K562 (cell line): ENCODE measurements around the gene SRPK1. TPM values are rescaled to one million over a fixed set of nuclear protein-coding genes. Genes with fewer than 3 reads are reported as not detected.
A peak's percentile ranks its signal among the peaks of the same experiment; 100 is the strongest.

Experiments
- ATAC-seq: fragments of 200-7000 bp; cut with Tn5 transposase; 3 replicates; pipeline ENCODE4 v1.9.1; 2020; ENCODE audit warnings: moderate library complexity
- BruUV-seq: library from RNA; stranded (reverse); fragments of 400-500 nt; replicated peaks from 2 replicates; lab custom pipeline; 2021; lab: Mats Ljungman, UMichigan
- CTCF ChIA-PET: fragments of 300-600 bp; formaldehyde crosslinking; extraction: SDS; loops from one replicate; lab custom pipeline; 2021; ENCODE audit warnings: low intra/inter-chr PET ratio; lab: Yijun Ruan, JAX
- POLR2A ChIA-PET: fragments of 300-600, 350-650 bp; sonication (Branson Sonifier 250); formaldehyde crosslinking; extraction: SDS; loops from one replicate; lab custom pipeline; 2021; ENCODE audit warnings: antibody characterized with exemption, inconsistent platforms; lab: Yijun Ruan, JAX
- DNase-seq, 4 experiments: peaks; one replicate each; pipeline versions ENCODE4 v3.0.0 to v3.0.0-alpha.2; 2011 to 2018; ENCODE audit warnings: low spot score in 3 of 4, mixed read lengths in 3 of 4; ENCODE audit errors: extremely low read depth in 1 of 4
- FAIRE-seq: peaks from 2 replicates; lab custom pipeline; 2011; peaks lifted over from hg19 to GRCh38; lab: Jason Lieb, UNC
- H2AFZ ChIP-seq: 2 replicates; pipeline ENCODE4 v1.6.0; 2011; ENCODE audit warnings: low read depth, low read length, control low read depth, inconsistent platforms
- H3K27ac ChIP-seq: fragments of 200-600 bp; 3 replicates; pipeline ENCODE4 v1.8.0; 2011; ENCODE audit warnings: low read depth, mild to moderate bottlenecking, control low read depth, inconsistent platforms, low read length, moderate library complexity, mixed read lengths; ENCODE audit errors: extremely low read depth
- H3K27me3 ChIP-seq, 2 experiments: fragments of 300-600 bp in 1 of 2; 2 replicates in 1 of 2; 3 replicates in 1 of 2; pipeline versions ENCODE4 v1.6.0 to v1.8.0; 2011; ENCODE audit warnings: inconsistent platforms in 2 of 2, low read length in 2 of 2, mild to moderate bottlenecking in 1 of 2, mixed read lengths in 1 of 2, moderate library complexity in 1 of 2; ENCODE audit not compliant: control insufficient read depth in 2 of 2, insufficient read depth in 2 of 2
- H3K36me3 ChIP-seq: fragments of 300-600 bp; 3 replicates; pipeline ENCODE4 v1.8.0; 2011; ENCODE audit warnings: mild to moderate bottlenecking, low read length, inconsistent platforms; ENCODE audit not compliant: control insufficient read depth, insufficient read depth
- H3K4me1 ChIP-seq, 2 experiments: fragments of 200-600 bp in 1 of 2; replicated peaks in 1 of 2; 2 replicates in 1 of 2; 3 replicates in 1 of 2; pipeline versions ENCODE4 v1.5.1 to v1.8.0; 2011; ENCODE audit warnings: inconsistent platforms in 2 of 2, low read length in 2 of 2, mild to moderate bottlenecking in 1 of 2, mixed read lengths in 1 of 2, moderate library complexity in 1 of 2; ENCODE audit not compliant: control insufficient read depth in 2 of 2, insufficient read depth in 2 of 2
- H3K4me2 ChIP-seq: 2 replicates; pipeline ENCODE4 v1.6.1; 2011; ENCODE audit warnings: low read length, control low read depth, inconsistent platforms, mixed read lengths; ENCODE audit not compliant: insufficient read depth
- H3K4me3 ChIP-seq: fragments of 200-600 bp; sonication (generic), shearing (Covaris generic); 2 replicates; pipeline ENCODE4 v1.5.1; 2016; ENCODE audit warnings: control low read depth, inconsistent platforms
- H3K79me2 ChIP-seq: fragments of 200-600 bp; 3 replicates; pipeline ENCODE4 v1.8.0; 2011; ENCODE audit warnings: low read length, inconsistent platforms; ENCODE audit not compliant: control insufficient read depth, insufficient read depth
- H3K9ac ChIP-seq, 2 experiments: 2 replicates each; pipeline versions ENCODE4 v1.6.0 to v1.6.1; 2011; ENCODE audit warnings: low read depth in 2 of 2, low read length in 2 of 2, control low read depth in 1 of 2, inconsistent platforms in 1 of 2, mild to moderate bottlenecking in 1 of 2, mixed read lengths in 1 of 2; ENCODE audit not compliant: insufficient read depth in 1 of 2
- H3K9me1 ChIP-seq: one replicate; pipeline ENCODE4 v1.6.0; 2011; ENCODE audit warnings: inconsistent platforms, mild to moderate bottlenecking, low read length, moderate library complexity; ENCODE audit not compliant: control insufficient read depth, insufficient read depth
- H3K9me3 ChIP-seq: replicated peaks from 2 replicates; pipeline ENCODE4 v1.5.1; 2011; ENCODE audit warnings: low read depth, low read length, inconsistent platforms; ENCODE audit not compliant: control insufficient read depth, insufficient read depth
- H4K20me1 ChIP-seq: replicated peaks from 2 replicates; pipeline ENCODE4 v1.6.1; 2011; ENCODE audit warnings: low read length, inconsistent platforms, mixed read lengths; ENCODE audit not compliant: control insufficient read depth, insufficient read depth
- ATF3 ChIP-seq, 2 experiments: fragments of 450-650 bp in 1 of 2; sonication (generic) in 1 of 2; formaldehyde crosslinking in 1 of 2; IDR thresholded peaks in 1 of 2; conservative IDR thresholded peaks in 1 of 2; 2 replicates each; pipeline versions ENCODE4 v1.6.1 to v1.8.1; 2016 to 2023; ENCODE audit warnings: mild to moderate bottlenecking in 2 of 2, moderate library complexity in 2 of 2, inconsistent platforms in 1 of 2, missing genetic modification reagents in 1 of 2
- CEBPB ChIP-seq: fragments of 450-650 bp; IDR thresholded peaks from 2 replicates; pipeline ENCODE4 v1.6.1; 2016; ENCODE audit warnings: missing genetic modification characterization, missing compliant biosample characterization
- DPF2 ChIP-seq: fragments of 450-650 bp; IDR thresholded peaks from 2 replicates; pipeline ENCODE4 v1.6.1; 2016
- ETV5 ChIP-seq: sonication (generic); formaldehyde crosslinking; IDR thresholded peaks from 2 replicates; pipeline ENCODE4 v1.4.0; 2020; ENCODE audit warnings: low read depth, mild to moderate bottlenecking, missing genetic modification reagents
- GATA2 ChIP-seq: sonication (generic); formaldehyde crosslinking; IDR thresholded peaks from 2 replicates; pipeline ENCODE4 v1.4.0; 2020; ENCODE audit warnings: mild to moderate bottlenecking, missing genetic modification reagents
- MTA3 ChIP-seq: fragments of 450-650 bp; formaldehyde crosslinking; IDR thresholded peaks from 2 replicates; pipeline ENCODE4 v1.6.1; 2017; ENCODE audit warnings: mild to moderate bottlenecking, borderline replicate concordance
- NFIC ChIP-seq: fragments of 450-650 bp; IDR thresholded peaks from 2 replicates; pipeline ENCODE4 v1.6.1; 2017; ENCODE audit warnings: mild to moderate bottlenecking, inconsistent platforms
- NFIX ChIP-seq: fragments of 250-450 bp; sonication (Bioruptor Pico); IDR thresholded peaks from 2 replicates; pipeline ENCODE4 v1.4.0; 2020; ENCODE audit warnings: low read depth, mild to moderate bottlenecking, moderate library complexity
- RBM34 ChIP-seq: fragments of 200-400 bp; formaldehyde crosslinking; IDR thresholded peaks from 2 replicates; pipeline ENCODE4 v1.6.1; 2018; ENCODE audit warnings: low read length, borderline replicate concordance; ENCODE audit not compliant: insufficient read depth
- TEAD4 ChIP-seq, 2 experiments: sonication (generic) in 1 of 2; formaldehyde crosslinking in 1 of 2; IDR thresholded peaks; 2 replicates each; pipeline versions ENCODE4 v1.6.1 to v1.8.0; 2012 to 2022; ENCODE audit warnings: borderline replicate concordance in 1 of 2, inconsistent platforms in 1 of 2, low read length in 1 of 2, mild to moderate bottlenecking in 1 of 2, missing genetic modification reagents in 1 of 2
- TRIM24 ChIP-seq, 2 experiments: fragments of 450-650 bp; IDR thresholded peaks; 2 replicates each; pipeline ENCODE4 v1.6.1; 2016
- ZNF512 ChIP-seq: IDR thresholded peaks from 2 replicates; pipeline ENCODE4 v1.6.1; 2016; ENCODE audit warnings: missing genetic modification characterization, missing compliant biosample characterization
- ZNF584 ChIP-seq: fragments of 200-800 bp; sonication (Bioruptor generic); IDR thresholded peaks from 2 replicates; pipeline ENCODE4 v1.6.1; 2016; ENCODE audit warnings: low read depth, mild to moderate bottlenecking, missing genetic modification characterization, missing compliant biosample characterization
- WGBS: fragments of 100-300 bp; shearing (Covaris generic); methylation state at CpG from one replicate; pipeline ENCODE4 v1.1.6; 2016; ENCODE audit warnings: low coverage, mixed read lengths; ENCODE audit not compliant: insufficient coverage; ENCODE audit errors: missing lambda C conversion rate; 5-methylcytosine and 5-hydroxymethylcytosine counted together
- in situ Hi-C: fragments of 300-500 bp; cut with MboI; formaldehyde crosslinking; loops from 4 replicates; pipeline ENCODE4 v1.15.0; 2018; ENCODE audit warnings: inconsistent platforms, mixed read lengths
- intact Hi-C: fragments of 100-400 bp; cut with micrococcal nuclease; formaldehyde crosslinking; loops from 2 replicates; pipeline ENCODE4 v1.14.2; 2022
- polyA plus RNA-seq, 8 experiments: library from polyadenylated mRNA; depleted of rRNA in 4 of 8; stranded (reverse) in 5 of 8; unstranded in 3 of 8; fragments of >200 nt; fragmentation: Nextera tagmentation in 2 of 8; fragmentation: Illumina TruSeq in 1 of 8; extraction: Ambion mirVana in 2 of 8; extraction: Trizol in 1 of 8; gene quantifications; 2 replicates each; pipeline versions ENCODE4 v1.2.1 to v1.2.3, GENCODE V29; 2011 to 2014; ENCODE audit warnings: inconsistent platforms in 1 of 8, missing spikeins in 1 of 8
- total RNA-seq, 7 experiments: library from RNA; depleted of rRNA in 6 of 7; stranded (reverse); fragments of >200 nt in 6 of 7; fragmentation: Illumina TruSeq in 2 of 7; extraction: Trizol in 2 of 7; gene quantifications; 2 replicates each; pipeline versions ENCODE4 v1.2.1 to v1.2.3, GENCODE V29; 2011 to 2021; ENCODE audit warnings: low replicate concordance in 1 of 7

Gene SRPK1
- total and polyA plus RNA-seq, 9 of the 15 experiments (the other 6 are each of a cell fraction or from before 2014, with no cell fraction given) = 99.6 to 185 (median 159) TPM

GRCh38 chr6:35839019-35839418 is 81.9 kb downstream of the SRPK1 start:
- no peak overlapping the region for H3K27ac ChIP-seq
- H3K9ac ChIP-seq = no peak overlapping the region
- ATAC-seq (no peak), DNase-seq (no peak), FAIRE-seq (no peak)
- CTCF ChIA-PET = interaction anchor here (0.6 kb wide), 1 partner anchor 256 kb away, joined by 3 read pairs; no protein-coding TSS in a partner anchor
- no peaks in the 10 kb centered on the region for H4K20me1 ChIP-seq
- in situ Hi-C loops (no loop called here), intact Hi-C loops (no loop called here)
- H3K36me3 ChIP-seq = peaks cover 89% of the 10 kb centered on the region
- POLR2A ChIA-PET = interaction anchor here (0.6 to 2.2 kb wide), 5 partner anchors 8 to 66 kb away, joined by 3 to 9 read pairs (median 4); no protein-coding TSS in a partner anchor
- no peaks in the 10 kb centered on the region for H3K27me3 ChIP-seq
- 100% methylated on average over 1 of the region's 1 CpG for WGBS
- H3K4me2 ChIP-seq = no peak overlapping the region
- H3K4me3 ChIP-seq = no peak overlapping the region
- no TSS peak for BruUV-seq
- H2AFZ ChIP-seq = no peak overlapping the region
- no peaks in the 10 kb centered on the region; a peak in 1 of 5 replicates for H3K4me1 ChIP-seq
- H3K9me1 ChIP-seq = no peaks in the 10 kb centered on the region
- TF ChIP-seq NFIC = peak; percentile 95
- TF ChIP-seq ZNF584 (CRISPR knock-in tag) = no peak
- peak; percentile 86 for TF ChIP-seq NFIX (CRISPR knock-in tag)
- H3K9me3 ChIP-seq = no peaks in the 10 kb centered on the region
- H3K79me2 ChIP-seq = no peaks in the 10 kb centered on the region

- CTCF ChIA-PET = no interaction called here
- H3K79me2 ChIP-seq = no peaks in the 10 kb centered on the region
- H4K20me1 ChIP-seq = no peaks in the 10 kb centered on the region
- no peak overlapping the region for H3K9ac ChIP-seq
- H3K9me3 ChIP-seq = no peaks in the 10 kb centered on the region
- H3K4me3 ChIP-seq = no peak overlapping the region
- H3K9me1 ChIP-seq = no peaks in the 10 kb centered on the region
- peak in 1 of 4 experiments; percentile 29 for DNase-seq
- H3K36me3 ChIP-seq = peaks cover 56% of the 10 kb centered on the region
- no peak for FAIRE-seq
- intact Hi-C loops = no loop called here
- no TSS peak for BruUV-seq
- ATAC-seq = peak; percentile 70
- H3K4me2 ChIP-seq = no peak overlapping the region
- no peak overlapping the region for H2AFZ ChIP-seq
- no peak overlapping the region for H3K27ac ChIP-seq
- no peaks in the 10 kb centered on the region for H3K27me3 ChIP-seq
- in situ Hi-C loops = no loop called here
- WGBS = 52% methylated on average over 7 of the region's 7 CpGs
- no peaks in the 10 kb centered on the region; a peak in 1 of 5 replicates for H3K4me1 ChIP-seq
- POLR2A ChIA-PET = interaction anchor here (0.9 to 1.5 kb wide), 3 partner anchors 9 to 50 kb away, joined by 3 to 5 read pairs (median 3); no protein-coding TSS in a partner anchor
- TF ChIP-seq TEAD4 (IDR thresholded peaks at IDR 0.05; ENCODE audit: low read length) (0 out of 2 replicates have a peak, but pooled peaks have one; percentile 17), TEAD4 (CRISPR knock-in tag; IDR thresholded peaks at IDR 0.05; ENCODE audit: borderline replicate concordance) (no peak), CEBPB (peak; percentile 100), ZNF512 (tag) (no peak), TRIM24 (IDR thresholded peaks at IDR 0.05) (peak; percentile 70 to 80; a peak in 3 of 4 replicates), ETV5 (CRISPR knock-in tag) (no peak), DPF2 (peak; percentile 74), MTA3 (no peak), GATA2 (CRISPR knock-in tag) (no peak), ATF3 (IDR thresholded peaks at IDR 0.05) (peak; percentile 75), ATF3 (CRISPR knock-in tag; conservative IDR thresholded peaks at IDR 0.05) (no peak), RBM34 (no peak)
Observed at GRCh38 chr6:35833536-35833935, 87.4 kb downstream of the SRPK1 start.
